ENCODE data around the gene PODXL.

Gene PODXL

DNA sequence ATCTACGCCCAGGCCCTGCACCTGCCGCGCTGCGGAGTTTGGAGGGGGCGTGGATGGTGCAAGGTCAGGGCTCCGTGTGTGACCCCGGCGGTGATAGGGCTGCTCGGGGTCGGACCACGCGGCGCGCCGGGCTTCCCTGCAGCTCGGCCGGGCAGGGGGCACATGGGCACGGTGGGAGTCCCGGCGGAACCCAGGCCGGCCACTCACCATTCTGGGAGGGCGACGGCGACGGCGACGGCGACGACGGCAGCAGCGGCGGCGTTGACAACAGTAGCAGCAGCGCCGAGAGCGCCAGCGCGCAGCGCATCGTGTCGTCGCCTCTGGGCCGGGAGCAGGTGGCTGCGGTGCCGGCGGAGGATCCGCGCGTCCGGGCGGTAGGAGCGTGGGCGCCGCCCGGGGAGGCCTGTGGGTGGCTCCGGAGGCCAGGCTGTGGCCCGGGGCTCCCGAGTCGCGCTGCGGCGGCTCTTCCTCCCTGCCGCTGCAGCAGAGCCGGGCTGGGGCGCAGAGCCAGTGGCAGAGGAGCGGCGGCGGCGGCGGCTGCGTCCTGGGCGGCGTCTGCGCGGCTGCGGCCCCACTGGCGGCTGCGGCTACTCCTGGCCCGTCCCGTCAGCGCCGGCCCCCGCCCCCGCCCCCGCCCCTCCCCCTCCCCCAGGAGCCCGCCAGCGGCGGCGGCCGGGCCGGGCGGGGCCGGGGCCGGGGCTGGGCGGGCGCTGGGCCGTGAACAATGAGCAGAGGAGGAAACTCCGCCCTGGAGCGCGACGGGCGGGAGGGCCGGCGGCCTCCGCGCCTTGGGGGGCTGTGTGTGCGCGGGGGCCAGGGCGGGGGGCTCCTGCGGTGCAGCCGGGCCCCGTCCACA lies at the start of gene PODXL:
TSS of gene PODXL (minus strand) at position 576 of the 856 bp plus-strand sequence. CDS start at position 307, 269 bp downstream.
- peak; percentile 48 for DNase-seq (ENCODE audit: low read depth)

DNA sequence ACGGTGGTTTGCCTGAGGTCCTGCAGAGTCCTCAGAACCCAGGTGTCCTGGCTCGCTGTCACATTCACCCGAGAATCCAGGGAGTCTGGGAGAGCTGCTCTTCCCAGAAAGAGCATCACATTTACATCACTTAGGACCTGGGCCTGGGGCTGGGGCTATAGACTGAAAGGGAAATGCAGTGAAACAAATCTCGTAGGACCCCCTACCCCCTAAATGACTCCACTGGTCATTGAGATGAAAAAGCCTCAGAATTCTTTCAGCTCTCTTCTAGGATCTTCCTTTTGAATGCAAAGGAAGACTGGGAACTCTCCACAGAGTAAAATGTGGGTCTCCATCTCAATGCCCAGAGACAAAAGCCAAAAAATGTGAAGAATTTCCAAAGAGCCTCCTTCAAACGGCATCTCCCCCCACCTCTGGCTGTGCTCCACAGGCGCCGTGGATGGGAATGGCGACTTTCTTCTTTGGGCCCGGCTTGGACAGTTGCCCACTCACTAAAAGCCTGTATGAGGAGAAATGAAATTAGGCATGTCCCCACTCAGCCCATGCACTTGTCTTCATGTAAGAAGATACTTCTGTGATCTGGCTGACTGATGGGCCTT lies 49.0 kb upstream of the PODXL start:
- DNase-seq (ENCODE audit: low read depth), result no peak

DNA sequence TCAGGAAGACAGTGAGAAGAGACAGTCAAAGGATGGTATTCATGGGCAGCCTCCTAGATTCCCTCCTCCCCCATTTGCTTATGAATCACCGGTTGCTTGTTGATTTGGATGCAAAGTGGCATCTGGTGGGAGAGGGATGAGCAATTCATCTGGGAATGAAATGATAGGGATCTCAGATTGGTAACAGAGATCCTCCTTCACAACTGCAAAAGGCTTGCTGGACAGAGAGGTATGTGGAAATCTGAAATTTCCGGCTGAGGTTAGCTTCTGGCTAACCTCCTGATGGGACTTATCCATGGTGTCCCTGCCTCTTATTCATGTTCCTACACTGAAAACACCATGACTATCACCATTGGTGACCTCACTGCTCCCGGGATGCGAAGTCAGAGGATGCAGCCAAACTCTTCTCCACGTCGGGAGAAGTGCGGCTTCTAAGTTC lies 48.4 kb upstream of the PODXL start:
- no peak for DNase-seq (ENCODE audit: low read depth)

DNA sequence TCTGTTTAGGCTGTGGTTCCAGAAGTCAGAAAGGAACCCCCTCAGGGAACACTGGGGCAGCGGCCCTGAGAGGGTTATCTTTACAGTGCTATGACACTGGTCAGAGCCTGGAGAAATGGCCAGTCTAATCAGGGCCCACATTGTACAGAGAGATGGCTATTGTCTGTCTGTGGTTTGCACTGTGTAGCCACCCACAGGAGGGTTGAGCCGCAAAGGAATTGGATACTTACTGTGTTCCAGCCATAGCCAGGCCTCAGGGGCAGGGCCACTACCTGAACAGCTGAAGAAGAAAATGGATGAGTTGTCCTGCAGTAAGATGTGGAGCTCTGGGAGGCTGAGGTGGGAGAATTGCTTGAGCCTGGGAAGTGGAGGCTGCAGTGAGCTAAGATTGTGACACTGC lies 47.5 kb upstream of the PODXL start:
- DNase-seq (ENCODE audit: low read depth), result no peak

DNA sequence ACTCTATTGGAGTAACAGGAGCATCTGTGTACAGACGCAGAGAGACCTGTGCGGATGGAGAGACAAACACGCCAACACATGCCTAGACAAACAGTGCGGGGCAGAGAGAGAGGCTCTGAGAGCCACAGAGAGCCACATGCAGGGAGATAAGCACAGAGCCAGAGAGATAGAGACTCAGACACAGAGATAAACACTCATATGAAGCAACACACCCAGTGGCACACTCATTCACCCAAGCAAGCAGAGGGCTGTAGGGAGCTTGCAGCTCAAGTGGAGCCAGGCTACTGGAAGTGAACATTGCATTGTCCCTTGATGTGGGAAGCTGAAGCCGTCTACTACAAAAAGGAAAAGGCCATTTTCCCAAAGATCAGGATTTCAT lies 46.6 kb upstream of the PODXL start:
- DNase-seq (ENCODE audit: low read depth), result no peak

DNA sequence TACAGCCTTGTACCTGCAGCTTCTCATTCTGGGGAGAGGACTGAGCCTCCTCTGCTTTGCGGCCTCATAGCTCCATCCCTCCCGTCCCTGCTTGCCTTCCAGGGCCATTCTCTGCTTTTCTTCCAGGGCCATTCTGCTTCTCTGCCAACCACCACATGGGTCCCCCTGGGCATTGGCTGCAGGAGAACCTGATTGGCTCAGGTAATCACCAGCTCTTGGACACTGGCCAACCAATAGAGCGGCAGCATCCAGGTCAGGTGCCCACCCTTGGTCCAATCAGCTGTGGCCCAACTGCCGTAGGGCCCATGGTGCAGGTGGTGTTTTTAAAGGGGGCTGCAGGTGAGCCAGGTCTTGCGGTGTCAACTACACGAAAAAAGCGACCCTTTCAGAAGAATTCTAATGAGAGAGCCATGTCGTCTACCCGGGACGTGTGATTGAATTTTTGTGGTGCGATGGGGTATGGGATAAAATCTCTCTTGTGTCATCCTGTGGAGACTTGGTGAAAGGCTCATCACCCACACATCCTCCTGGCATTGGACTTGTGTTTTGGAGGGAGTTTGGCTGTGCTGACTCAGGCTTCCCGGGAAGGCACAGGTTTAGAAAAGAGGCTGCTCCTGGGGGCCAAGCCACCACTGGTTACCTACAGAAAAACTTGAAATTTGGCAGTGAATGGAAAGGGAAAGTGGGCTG lies 46.0 kb upstream of the PODXL start:
- no peak for DNase-seq (ENCODE audit: low read depth)

DNA sequence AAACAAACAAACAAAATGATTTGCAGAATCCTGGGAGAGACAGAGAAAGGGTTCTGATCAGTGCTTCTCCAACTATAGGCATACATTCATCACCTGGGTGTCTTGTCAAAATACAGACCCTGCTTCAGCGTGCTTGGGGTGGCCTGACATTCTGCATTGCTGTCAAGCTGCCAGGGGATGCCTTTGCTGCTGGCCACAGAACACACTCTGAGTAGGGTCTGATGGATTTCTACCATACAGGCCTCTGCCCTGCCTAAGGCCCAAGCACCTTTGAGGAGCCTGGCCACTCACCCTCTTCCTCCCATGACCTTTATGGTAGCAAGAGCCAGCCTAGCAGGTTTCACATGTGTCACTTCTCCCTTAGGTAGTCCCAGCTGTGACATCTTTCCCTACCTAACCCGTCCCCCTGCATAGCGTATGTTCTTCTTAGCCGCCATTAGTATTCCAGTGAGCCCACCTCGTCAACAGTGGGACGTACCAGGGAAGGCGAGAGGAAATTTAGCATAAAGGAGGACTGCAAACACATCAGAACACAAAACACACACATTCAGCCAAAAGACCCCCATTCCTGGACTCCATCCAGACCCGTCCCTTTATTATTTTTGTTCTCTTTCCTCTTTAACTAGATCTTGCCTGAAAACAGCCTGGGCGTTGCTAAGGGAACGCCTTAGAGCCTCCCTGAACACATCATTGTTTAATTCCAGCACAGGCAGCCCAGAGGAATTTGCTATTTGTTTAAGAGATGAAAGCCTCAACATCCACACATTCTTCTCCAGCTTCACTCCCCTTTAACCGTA lies 43.9 kb upstream of the PODXL start:
- DNase-seq (ENCODE audit: low read depth), result no peak

DNA sequence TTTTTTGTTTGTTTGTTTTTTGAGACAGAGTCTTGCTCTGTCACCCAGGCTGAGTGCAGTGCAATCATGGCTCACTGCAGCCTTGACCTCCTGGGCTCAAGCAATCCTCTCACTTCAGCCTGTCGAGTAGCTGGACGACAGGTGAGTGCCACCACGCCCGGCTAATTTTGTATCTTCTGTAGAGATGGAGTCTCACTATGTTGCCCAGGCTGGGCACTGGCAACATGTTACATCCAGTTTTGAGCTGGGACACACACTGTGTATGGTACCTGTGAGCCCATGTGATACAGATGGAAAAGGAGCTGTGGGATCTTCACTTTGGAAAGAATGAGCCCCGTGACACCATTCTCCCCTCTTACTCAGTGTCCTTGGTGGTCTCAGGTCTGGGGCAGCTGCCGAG lies 40.4 kb upstream of the PODXL start:
- no peak for DNase-seq (ENCODE audit: low read depth)

DNA sequence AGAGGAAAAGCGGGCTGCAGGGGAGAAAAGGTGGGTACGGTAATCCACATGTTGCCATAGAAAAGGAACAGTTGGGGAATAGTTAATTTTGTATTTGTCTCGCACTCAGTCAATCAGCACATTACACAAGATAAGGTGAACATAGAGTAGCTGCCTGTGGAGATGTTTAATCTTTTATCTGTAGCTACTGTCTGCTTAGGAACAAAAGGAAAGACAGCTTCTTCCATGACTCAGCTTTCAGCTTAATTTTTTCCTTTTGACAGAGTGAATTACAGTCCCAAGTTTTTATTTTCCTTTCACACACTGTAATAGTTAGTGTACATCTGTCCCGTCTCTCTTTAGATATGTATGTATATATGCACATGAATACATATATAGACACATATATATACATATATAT lies 39.3 kb upstream of the PODXL start:
- DNase-seq (ENCODE audit: low read depth), result no peak

DNA sequence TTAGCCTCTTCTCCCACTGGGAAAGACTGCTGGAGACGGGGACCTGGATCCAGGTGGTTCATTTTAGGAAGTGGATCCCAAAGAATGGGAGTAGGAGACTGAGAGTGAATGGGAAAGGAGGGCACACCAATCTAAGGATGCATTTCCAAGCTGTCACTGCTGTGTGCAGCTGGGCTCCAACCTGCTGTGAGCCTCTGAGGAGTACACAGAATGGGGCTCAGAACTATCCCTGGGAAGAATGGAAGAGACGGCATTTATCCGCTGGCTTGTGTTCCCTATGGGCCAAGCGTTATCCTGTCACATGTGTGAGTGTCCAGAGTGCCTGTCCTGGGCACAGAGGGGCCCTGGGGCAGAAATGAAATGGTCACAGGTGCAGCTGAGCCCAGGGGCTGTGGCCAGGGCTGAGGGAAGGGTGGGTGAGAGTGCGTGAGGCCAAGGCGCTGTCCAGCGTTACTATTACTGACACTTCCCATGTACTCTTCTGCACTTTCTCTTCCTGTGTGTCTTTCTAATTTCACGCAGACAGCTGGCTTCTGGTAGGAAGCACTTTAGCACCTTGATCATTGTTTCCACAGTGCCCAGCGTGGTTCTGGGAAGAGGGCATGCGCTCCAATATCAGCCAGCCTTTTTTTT lies 35.4 kb upstream of the PODXL start:
- DNase-seq (ENCODE audit: low read depth), result no peak

DNA sequence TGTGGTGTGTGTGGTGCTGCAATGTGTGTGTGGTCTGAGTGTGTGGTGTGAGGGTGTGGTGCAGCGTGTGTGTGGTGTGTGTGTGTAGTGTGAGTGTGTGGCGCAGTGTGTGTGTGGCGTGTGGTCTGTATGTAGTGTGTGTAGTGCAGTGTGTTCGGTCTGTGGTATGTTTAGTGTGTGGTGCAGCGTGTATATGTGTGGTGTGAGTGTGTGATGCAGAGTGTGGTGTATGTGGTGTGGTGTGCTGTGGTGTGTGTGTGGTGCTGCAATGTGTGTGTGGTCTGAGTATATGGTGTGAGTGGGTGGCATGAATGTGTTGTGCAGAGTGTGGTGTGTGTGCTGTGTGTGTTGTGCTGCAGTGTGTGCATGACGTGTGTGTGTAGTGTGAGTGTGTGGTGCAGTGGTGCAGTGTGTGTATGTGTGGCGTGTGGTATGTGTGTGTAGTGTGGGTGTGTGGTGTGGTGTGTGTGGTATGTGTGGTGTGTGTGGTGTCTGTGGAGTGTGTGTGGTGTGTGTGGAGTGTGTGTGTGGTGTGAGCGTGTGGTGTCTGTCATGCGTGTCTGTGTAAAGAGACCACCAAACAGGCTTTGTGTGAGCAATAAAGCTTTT lies 31.0 kb upstream of the PODXL start:
- DNase-seq (ENCODE audit: low read depth), result no peak

DNA sequence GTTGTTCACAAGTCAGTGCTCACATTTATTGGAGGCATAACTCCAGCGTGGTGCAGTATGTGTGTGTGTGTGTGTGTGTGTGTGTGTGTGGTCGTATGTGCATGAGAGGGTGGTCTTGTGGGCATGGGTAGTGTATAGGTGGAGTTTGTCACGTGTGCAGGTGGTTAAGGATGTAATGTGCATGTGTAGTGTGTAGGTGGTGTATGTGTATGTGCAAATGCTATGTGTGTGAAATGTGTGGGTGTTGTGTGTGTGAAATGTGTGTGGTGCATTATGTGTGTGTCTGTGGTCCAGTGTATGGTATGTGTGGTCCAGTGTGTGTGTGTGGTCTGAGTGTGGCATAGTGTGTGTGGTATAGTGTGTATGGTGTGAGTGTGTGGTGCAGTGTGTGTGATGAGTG lies 30.3 kb upstream of the PODXL start:
- DNase-seq (ENCODE audit: low read depth), result no peak

DNA sequence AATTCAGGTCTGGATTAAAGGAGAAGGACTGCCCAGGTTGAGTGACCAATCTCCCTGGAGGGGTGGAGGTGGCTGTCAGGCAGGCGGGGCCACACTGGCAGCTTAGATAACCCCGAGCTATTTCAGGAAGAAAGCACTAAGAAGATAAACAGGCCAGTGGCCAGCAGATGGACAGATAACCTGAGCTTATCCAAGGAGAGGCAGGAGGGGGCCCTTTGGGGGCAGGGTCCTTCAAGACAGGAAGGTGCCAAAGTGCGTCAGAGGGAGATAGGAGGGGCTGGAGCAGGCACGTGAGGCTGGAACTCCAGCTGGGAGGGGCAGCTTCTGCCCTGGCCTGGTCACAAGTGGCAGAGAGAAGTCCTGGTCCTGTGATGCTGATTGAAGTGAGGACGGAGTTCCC lies 29.8 kb upstream of the PODXL start:
- no peak for DNase-seq (ENCODE audit: low read depth)

DNA sequence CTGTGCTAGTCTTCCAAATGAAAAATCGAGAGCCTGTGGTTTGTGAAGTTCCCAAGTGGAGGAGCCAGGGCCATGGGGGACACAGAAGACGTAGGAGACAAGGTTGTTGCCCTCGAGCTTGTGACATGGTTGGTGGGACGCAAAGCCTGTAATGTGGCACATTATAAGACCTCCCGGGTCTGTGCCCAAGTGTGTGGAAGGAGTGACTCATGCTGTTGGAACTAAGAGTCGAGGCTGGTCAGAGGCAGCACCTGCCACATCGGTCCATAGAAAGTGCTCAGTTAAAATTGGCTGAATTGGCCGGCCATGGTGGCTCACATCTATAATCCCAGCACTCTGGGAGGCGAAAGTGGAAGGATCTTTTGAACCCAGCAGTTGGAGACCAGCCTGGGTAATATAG lies 27.0 kb upstream of the PODXL start:
- no peak for DNase-seq (ENCODE audit: low read depth)

DNA sequence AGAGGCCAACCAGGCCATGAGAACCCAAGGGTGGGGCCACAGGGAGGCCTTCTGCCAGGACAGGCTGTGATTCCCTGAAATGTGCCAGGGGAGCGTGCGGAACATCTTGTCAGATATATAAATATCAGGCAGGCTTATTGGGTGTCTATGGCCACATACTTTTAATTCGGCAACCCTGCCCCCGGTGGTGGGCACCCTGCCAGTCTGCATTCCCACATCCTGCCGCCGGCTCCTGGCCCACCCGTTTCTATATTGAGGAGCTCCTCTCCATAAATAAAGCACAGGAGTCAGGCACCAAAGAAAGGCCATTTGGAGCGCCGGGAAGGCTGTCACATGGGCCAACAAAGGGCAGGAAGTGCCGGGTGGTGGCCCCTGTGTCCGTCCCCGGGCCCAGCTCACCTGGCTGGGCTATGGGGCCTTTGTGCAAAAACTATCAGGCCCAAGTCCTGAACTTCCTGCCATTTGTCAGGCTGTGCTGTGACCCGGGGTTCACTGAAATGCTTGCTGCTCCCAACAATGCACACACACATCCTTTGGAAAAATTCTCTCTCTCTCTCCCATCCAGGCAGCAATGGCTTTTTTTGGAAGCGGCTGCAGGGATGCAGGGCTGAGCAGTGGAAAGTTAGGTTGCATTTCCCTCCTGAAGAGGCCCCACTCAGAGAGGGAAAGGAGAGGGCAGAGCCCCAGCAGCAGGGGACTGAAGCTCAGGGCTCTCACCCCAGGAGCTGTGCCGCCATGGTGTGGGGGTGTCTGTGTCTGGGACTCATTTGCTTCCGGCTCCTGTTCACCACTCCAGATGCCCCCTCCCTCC lies 25.0 kb upstream of the PODXL start:
- no peak for DNase-seq (ENCODE audit: low read depth)

DNA sequence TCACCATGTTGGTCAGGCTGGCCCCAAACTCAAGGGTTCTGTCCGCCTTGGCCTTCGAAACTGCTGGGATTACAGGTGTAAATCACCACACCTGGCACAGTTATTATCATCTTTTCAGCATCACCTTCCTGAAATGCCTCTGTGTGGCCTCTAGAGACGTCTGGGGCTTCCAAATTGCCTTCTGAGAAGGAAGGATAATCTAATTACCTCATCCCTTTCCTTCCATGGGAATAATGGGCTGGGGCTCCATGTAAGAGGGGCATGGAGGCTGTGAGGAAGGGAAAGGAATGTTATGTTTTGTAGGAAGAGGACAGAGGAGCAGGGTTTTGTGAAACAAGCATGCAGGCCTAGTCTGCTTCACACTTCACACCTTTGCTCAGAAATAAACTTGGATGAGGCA lies 22.2 kb upstream of the PODXL start:
- DNase-seq (ENCODE audit: low read depth), result no peak

DNA sequence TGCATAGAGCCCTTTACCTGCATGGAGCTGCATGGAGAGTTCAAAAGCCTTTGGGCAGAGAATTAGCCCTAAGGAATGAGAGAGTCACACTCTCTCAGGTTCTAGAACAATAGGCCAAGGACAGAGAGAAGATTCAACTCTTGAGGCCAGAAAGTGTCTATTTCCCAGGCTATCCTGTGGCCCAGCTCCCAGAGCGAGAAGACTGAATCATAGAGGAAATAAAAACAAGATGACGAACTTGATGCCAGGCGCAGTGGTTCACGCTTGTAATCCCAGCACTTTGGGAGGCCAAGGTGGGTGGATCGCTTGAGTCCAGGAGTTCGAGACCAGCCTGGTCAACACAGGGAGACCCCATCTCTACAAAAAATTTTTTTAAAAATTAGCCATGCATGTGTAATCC lies 18.3 kb upstream of the PODXL start:
- no peak for DNase-seq (ENCODE audit: low read depth)

DNA sequence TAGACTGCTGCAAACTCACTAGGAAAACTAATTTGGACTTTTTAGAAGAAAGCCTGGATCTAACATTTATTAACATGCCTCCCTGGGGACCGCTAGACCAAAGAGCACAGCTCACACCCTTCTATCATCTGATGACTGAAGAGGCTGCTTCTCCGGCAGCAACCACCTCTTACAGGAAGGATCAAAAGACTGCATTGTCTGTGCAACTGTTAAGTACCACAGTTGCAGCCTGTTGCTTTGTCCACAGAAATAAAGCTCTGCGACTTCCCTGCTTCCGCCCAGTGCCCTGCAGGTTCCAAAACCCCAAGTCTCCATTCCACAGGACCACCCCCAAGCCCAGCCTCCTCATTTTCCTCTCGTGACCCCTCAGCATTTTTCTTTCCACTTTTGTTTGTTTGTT lies 14.0 kb upstream of the PODXL start:
- no peak for DNase-seq (ENCODE audit: low read depth)

DNA sequence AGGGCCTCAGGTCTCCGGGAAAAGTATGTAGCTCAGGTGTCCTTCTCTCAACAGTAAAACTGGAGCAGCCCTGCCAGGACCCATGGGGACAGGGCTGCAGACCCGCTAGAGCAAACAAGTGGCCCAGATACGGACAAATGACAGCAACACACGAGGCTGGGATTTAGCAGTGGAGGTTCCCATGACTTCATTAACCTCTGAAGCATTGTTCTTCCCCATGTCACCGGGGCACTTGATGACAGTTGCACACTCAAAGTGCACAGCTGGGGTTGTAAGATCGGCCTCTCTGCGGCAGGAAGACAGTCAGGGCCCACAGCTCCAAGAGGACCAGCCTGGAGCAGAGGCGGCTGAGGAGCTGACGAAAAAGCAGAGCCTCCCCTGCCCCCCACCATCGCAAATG lies 12.5 kb upstream of the PODXL start:
- DNase-seq (ENCODE audit: low read depth), result no peak

DNA sequence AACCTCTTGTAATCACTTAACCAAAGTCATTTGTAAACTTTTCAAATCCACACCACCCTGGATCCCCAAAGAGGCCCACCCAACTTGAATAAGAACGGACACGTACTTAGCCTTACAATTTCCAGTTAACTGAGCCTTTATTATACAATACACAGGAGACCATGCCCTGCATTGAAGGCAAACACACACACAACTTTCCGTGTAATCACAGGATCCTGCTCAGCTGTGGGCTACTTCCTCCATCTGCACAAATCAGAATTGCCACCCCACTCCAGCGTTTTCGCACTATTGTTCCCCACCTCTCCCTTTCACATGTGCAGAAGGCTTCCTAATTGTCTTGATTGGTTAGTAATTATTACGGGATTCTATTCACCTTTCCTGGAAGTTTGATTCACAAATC lies 12.1 kb upstream of the PODXL start:
- no peak for DNase-seq (ENCODE audit: low read depth)

DNA sequence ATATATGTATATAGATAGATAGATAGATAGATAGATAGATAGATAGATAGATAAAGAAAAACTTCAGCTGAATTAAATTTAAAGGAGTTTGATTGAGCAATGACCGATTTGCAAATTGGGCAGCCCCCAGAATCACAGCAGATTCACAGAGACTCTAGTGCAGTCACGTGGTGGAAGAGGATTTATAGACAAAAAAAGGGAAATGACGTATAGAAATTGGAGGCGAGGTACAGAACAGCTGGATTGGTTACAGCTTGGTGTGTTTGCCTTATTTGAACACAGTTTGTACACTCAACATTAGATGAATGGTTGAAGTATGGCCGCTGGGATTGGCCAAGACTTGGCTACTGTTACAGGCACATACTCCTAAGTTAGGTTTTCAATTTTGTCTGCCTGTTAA lies 8.2 kb upstream of the PODXL start:
- DNase-seq (ENCODE audit: low read depth), result no peak

All from activated T-cell treated with anti-CD3 and anti-CD28 coated beads for 48 hours (primary cell).